T-helper 1 cell treated with Interleukin-12 subunit alpha and Interleukin-12 subunit beta and Interleukin-4 antibody, amounts not matched to agents 30 ng/mL and 1 ng/mL, for 36 hours (primary cell): ENCODE measurements around the gene SRSF7. TPM values are rescaled to one million over a fixed set of nuclear protein-coding genes. Genes with fewer than 3 reads are reported as not detected.
"Not testable (repeated sequence)": the region's sequence is repeated elsewhere in the genome, so short reads cannot be mapped to it uniquely, and the experiment has no call there.

Experiments
- intact Hi-C: fragments of 100-400 bp; cut with micrococcal nuclease; formaldehyde crosslinking; loops from one replicate; pipeline ENCODE4 v1.15.1; 2024
- total RNA-seq: library from RNA; stranded (reverse); gene quantifications from 2 replicates; pipeline ENCODE4 v1.2.3, GENCODE V29; 2022

SRSF7 gene
- total RNA-seq, result 257 and 272 TPM in 2 replicates

- intact Hi-C loops, result loop anchor here (1.0 to 10.0 kb wide), 13 partner anchors 12 to 1666 kb away; partner anchors contain the start of genes ATL2, CEBPZ, DHX57 and EIF2AK2
Observed at GRCh38 chr2:38750891-38751595, at the start of gene SRSF7. Gene SRSF7 (minus strand): TSS chr2:38751361. CDS start chr2:38751256, 105 bp downstream.

GRCh38 chr2:38797953-38798352 lies 46.8 kb upstream of the SRSF7 start:
- intact Hi-C loops, result no loop called here

GRCh38 chr2:38797250-38797676 lies 46.1 kb upstream of the SRSF7 start:
- intact Hi-C loops, result no loop called here

- intact Hi-C loops, result not testable (repeated sequence)
Observed at GRCh38 chr2:38795016-38795415, 43.9 kb upstream of the SRSF7 start.

- intact Hi-C loops, result no loop called here
Observed at GRCh38 chr2:38794235-38794946, 43.2 kb upstream of the SRSF7 start.

GRCh38 chr2:38793511-38793910 lies 42.4 kb upstream of the SRSF7 start:
- intact Hi-C loops, result no loop called here

GRCh38 chr2:38792751-38793150 lies 41.6 kb upstream of the SRSF7 start:
- intact Hi-C loops, result no loop called here

GRCh38 chr2:38792321-38792720 lies 41.2 kb upstream of the SRSF7 start:
- intact Hi-C loops, result not testable (repeated sequence)

GRCh38 chr2:38791744-38792143 lies 40.6 kb upstream of the SRSF7 start:
- intact Hi-C loops, result no loop called here

GRCh38 chr2:38789691-38790090 lies 38.5 kb upstream of the SRSF7 start:
- intact Hi-C loops, result no loop called here

GRCh38 chr2:38788306-38788705 lies 37.1 kb upstream of the SRSF7 start:
- intact Hi-C loops, result no loop called here

GRCh38 chr2:38783586-38783985 lies 32.4 kb upstream of the SRSF7 start:
- intact Hi-C loops, result no loop called here

- intact Hi-C loops, result loop anchor here (1.0 to 5.0 kb wide), 11 partner anchors 15 to 1811 kb away; partner anchors contain the start of genes DHX57, MORN2, SRSF7 and STRN
Observed at GRCh38 chr2:38778687-38779082, 27.5 kb upstream of the SRSF7 start.

GRCh38 chr2:38776531-38776930 lies 25.4 kb upstream of the SRSF7 start:
- intact Hi-C loops, result loop anchor here (5.0 kb wide), 2 partner anchors 456 to 1809 kb away; partner anchors contain the start of gene STRN

- intact Hi-C loops, result loop anchor here (5.0 kb wide), 2 partner anchors 456 to 1809 kb away; partner anchors contain the start of gene STRN
Observed at GRCh38 chr2:38775921-38776225, 24.7 kb upstream of the SRSF7 start.

- intact Hi-C loops, result loop anchor here (5.0 kb wide), 2 partner anchors 457 to 1808 kb away; partner anchors contain the start of gene STRN
Observed at GRCh38 chr2:38775097-38775920, 24.1 kb upstream of the SRSF7 start.

GRCh38 chr2:38771632-38772031 lies 20.5 kb upstream of the SRSF7 start:
- intact Hi-C loops, result no loop called here

- intact Hi-C loops, result no loop called here
Observed at GRCh38 chr2:38765551-38765950, 14.4 kb upstream of the SRSF7 start.

- intact Hi-C loops, result no loop called here
Observed at GRCh38 chr2:38765149-38765548, 14.0 kb upstream of the SRSF7 start.

GRCh38 chr2:38763728-38764127 lies 12.6 kb upstream of the SRSF7 start:
- intact Hi-C loops, result loop anchor here (1.0 kb wide), 2 partner anchors 12 to 15 kb away; partner anchors contain the start of genes GEMIN6 and SRSF7

GRCh38 chr2:38763228-38763627 lies 12.1 kb upstream of the SRSF7 start:
- intact Hi-C loops, result loop anchor here (1.0 kb wide), 2 partner anchors 12 to 15 kb away; partner anchors contain the start of genes GEMIN6 and SRSF7
